Measurements from ENCODE around the gene GRB7.

GRB7 gene

DNA sequence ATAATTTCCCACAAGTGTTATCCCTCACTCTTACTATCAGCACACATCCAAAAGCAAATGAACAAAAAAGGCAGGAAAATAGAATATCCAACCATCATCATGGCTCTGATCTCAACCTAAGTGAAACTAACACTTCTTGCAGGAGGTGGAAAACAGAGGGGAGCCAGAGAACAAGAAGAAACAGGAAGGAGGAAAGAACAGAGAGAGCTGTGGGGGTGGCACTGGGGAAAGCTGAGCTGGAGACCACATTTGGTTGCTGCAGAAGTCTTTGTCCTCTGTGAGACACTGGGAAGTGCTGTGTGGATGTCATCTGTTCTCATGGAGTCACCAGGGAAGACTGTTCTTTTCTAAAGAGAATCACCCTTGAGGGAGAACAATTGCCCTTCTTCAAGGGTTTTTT, 34.7 kb downstream of the GRB7 start:
- no peak for DNase-seq (ENCODE audit: low read depth)
- TF ChIP-seq, protein P1, sequence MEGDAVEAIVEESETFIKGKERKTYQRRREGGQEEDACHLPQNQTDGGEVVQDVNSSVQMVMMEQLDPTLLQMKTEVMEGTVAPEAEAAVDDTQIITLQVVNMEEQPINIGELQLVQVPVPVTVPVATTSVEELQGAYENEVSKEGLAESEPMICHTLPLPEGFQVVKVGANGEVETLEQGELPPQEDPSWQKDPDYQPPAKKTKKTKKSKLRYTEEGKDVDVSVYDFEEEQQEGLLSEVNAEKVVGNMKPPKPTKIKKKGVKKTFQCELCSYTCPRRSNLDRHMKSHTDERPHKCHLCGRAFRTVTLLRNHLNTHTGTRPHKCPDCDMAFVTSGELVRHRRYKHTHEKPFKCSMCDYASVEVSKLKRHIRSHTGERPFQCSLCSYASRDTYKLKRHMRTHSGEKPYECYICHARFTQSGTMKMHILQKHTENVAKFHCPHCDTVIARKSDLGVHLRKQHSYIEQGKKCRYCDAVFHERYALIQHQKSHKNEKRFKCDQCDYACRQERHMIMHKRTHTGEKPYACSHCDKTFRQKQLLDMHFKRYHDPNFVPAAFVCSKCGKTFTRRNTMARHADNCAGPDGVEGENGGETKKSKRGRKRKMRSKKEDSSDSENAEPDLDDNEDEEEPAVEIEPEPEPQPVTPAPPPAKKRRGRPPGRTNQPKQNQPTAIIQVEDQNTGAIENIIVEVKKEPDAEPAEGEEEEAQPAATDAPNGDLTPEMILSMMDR (IDR thresholded peaks at IDR 0.05; ENCODE audit: insufficient read depth, low read depth, low read length, missing control alignments) = no peak
- H3K4me3 ChIP-seq (ENCODE audit: low read depth, low read length) = peak overlapping the region; percentile 90

- peak overlapping the region; percentile 90 for H3K4me3 ChIP-seq (ENCODE audit: low read depth, low read length)
- TF ChIP-seq, protein P1 (IDR thresholded peaks at IDR 0.05; ENCODE audit: insufficient read depth, low read depth, low read length, missing control alignments) = no peak
Observed at GRCh38 chr17:39772987-39773934, 35.5 kb downstream of the GRB7 start.

GRCh38 chr17:39774047-39774446, 36.3 kb downstream of the GRB7 start:
- no peak for DNase-seq (ENCODE audit: low read depth)
- H3K4me3 ChIP-seq (ENCODE audit: low read depth, low read length) = peak overlapping the region; percentile 90
- TF ChIP-seq, protein P1 (IDR thresholded peaks at IDR 0.05; ENCODE audit: insufficient read depth, low read depth, low read length, missing control alignments) = no peak

More at GRCh38 chr17:39772987-39773934, 35.5 kb downstream of the GRB7 start:
- no peak for DNase-seq (ENCODE audit: low read depth)

GRCh38 chr17:39775031-39775430, 37.3 kb downstream of the GRB7 start:
- peak overlapping the region; percentile 90 for H3K4me3 ChIP-seq (ENCODE audit: low read depth, low read length)
- peak; percentile 83 for DNase-seq (ENCODE audit: low read depth)
- TF ChIP-seq, protein P1 (IDR thresholded peaks at IDR 0.05; ENCODE audit: insufficient read depth, low read depth, low read length, missing control alignments) = no peak

DNA sequence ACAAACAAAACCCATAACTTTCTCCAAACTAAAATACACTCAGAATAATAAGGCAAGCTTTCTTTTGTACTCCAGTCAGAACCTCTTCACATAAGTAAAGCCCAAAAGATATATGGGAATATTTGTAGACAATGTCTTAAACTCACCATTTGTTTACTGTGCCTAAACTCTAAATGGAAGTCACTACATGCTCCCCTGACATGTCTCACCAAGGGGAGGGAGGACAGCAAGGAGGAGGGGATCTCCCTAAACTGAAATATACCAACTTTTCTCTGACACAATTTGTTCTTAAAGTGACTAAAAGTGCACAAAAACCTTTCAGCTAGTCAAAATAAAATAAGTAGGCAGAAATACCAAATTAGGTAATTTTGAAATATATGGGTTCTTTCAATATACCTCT, 38.5 kb downstream of the GRB7 start:
- peak; percentile 51 for DNase-seq (ENCODE audit: low read depth)
- TF ChIP-seq, protein P1 (IDR thresholded peaks at IDR 0.05; ENCODE audit: insufficient read depth, low read depth, low read length, missing control alignments) = no peak
- H3K4me3 ChIP-seq (ENCODE audit: low read depth, low read length) = peak overlapping the region; percentile 90

GRCh38 chr17:39777534-39778365, 40.0 kb downstream of the GRB7 start:
- H3K4me3 ChIP-seq (ENCODE audit: low read depth, low read length) = peak overlapping the region; percentile 90
- TF ChIP-seq, protein P1 (IDR thresholded peaks at IDR 0.05; ENCODE audit: insufficient read depth, low read depth, low read length, missing control alignments) = no peak
- peak; percentile 88 for DNase-seq (ENCODE audit: low read depth)
